Ishikawa (cell line): ENCODE measurements around the gene MTUS2.

ENCODE experiments used
- CREB1 ChIP-seq: IDR thresholded peaks from 2 replicates; pipeline ENCODE4 v1.6.1; 2012; ENCODE audit warnings: low read depth
- TF ChIP-seq, protein P1 (sequence below): IDR thresholded peaks from 2 replicates; pipeline ENCODE4 v1.6.1; 2012; ENCODE audit warnings: low read depth, mild to moderate bottlenecking

DNA sequence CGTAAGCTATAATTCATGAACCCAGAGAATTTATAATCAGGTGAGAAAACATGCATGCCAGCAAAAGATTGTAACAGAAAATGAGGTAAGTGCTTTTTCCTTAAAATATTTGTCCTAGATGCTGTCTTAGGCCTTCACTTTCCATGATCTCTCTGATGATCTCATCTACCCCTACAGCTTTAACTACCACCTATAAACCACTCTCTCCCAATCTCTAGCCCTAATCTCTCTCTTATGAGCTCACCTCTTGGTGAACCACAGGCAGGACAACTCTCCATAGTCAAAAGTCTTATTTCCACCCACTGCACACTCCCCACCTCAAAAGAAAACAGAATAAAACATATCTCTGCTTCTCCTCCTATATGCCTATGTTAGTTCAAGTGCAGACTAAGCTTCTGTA lies 638.3 kb downstream of the MTUS2 start:
- no peak for TF ChIP-seq CREB1
- TF ChIP-seq, protein P1, sequence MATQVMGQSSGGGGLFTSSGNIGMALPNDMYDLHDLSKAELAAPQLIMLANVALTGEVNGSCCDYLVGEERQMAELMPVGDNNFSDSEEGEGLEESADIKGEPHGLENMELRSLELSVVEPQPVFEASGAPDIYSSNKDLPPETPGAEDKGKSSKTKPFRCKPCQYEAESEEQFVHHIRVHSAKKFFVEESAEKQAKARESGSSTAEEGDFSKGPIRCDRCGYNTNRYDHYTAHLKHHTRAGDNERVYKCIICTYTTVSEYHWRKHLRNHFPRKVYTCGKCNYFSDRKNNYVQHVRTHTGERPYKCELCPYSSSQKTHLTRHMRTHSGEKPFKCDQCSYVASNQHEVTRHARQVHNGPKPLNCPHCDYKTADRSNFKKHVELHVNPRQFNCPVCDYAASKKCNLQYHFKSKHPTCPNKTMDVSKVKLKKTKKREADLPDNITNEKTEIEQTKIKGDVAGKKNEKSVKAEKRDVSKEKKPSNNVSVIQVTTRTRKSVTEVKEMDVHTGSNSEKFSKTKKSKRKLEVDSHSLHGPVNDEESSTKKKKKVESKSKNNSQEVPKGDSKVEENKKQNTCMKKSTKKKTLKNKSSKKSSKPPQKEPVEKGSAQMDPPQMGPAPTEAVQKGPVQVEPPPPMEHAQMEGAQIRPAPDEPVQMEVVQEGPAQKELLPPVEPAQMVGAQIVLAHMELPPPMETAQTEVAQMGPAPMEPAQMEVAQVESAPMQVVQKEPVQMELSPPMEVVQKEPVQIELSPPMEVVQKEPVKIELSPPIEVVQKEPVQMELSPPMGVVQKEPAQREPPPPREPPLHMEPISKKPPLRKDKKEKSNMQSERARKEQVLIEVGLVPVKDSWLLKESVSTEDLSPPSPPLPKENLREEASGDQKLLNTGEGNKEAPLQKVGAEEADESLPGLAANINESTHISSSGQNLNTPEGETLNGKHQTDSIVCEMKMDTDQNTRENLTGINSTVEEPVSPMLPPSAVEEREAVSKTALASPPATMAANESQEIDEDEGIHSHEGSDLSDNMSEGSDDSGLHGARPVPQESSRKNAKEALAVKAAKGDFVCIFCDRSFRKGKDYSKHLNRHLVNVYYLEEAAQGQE = no peak
